SHP77 (cell line): Measurements from ENCODE around the gene WDR93.

Source experiments
- DNase-seq, 2 experiments: peaks; one replicate each; lab custom pipeline; 2025; lab: John Stamatoyannopoulos, UW

The WDR93 gene

DNA sequence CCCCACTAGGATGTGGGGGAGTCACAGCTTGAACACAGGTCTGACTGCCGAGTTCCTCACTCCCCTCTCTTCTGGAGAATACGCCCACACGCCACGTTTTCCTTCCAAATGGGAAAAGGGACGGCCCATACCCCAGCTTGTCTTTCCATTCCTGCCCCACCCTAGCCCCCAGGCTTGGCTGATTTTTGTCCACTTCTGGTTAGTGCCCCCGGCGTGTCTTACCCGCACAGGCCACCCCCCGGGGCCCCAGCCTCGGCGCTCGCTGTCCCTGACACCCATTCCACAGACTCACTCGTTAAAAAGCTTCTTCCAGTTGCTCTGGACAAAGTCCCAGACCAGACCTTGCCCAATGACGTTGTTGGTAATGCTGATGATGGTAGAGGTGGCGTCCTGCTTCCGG, 100.0 kb downstream of the WDR93 start:
- DNase-seq, result no peak

GRCh38 chr15:89792106-89792805, 101.6 kb downstream of the WDR93 start:
- DNase-seq, result no peak
